A549 treated with AZD2906 at 1 μM for 4 hours (cell line): ENCODE data around the gene MIAT. TPM values are rescaled to one million over a fixed set of nuclear protein-coding genes. Genes with fewer than 3 reads are reported as not detected.

Experiments used
- total RNA-seq: library from RNA; stranded (reverse); fragments of 200-300 nt; extraction: Qiagen RNA extraction; gene quantifications from 5 replicates; pipeline ENCODE4 v1.2.3, GENCODE V29; 2022

The MIAT gene
- 0.14 to 0.30 TPM (median 0.23 TPM) in 5 replicates for total RNA-seq

DNA sequence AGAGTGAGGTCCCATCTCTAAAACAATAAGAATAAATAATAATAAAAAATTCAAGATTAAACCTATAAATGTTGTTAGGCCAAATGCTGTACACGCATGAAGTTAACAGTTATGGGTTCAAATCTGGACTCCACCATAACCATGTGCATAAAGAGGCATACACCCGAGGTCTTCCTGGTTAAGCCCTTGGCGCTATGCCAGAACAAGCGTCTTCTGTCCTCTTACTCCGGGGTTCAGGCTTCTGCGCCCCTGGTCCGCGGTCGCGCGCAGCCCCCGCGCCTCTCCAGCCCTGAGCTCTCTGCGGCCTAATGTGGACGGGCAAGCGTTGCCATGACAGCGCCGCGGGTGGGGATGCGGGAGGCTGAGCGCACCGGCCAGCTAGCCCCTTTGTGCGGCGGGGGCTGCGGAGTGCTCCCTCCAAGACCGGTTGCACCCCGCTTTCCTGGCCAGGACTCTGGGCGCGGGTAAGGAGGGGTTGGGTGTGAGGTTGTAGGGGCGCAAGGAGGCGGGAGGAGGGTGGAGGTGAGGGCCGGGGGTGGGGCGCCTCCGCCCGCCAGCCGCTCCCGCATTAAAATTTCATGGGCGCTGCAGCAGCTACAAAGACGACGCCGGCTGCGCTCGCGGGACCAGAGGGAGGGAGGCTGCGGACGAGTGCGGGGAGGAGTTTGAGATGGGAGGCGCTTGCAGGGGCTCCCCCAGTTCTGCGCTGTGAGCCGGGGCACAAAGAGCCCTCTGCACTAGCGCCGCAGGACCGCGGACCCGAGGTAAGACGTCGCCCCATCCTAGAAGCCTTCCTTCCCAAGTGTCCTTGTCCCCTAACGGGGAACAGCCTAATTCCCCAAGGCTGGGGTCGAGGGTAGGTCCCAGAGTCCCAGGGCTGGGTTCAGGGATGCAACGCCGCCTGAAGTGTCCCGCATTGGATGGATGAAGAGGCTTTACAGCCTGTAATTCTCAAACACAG is at the start of gene MIAT:
TSS of gene MIAT (plus strand) at position 698 of the 961 bp plus-strand sequence.

DNA sequence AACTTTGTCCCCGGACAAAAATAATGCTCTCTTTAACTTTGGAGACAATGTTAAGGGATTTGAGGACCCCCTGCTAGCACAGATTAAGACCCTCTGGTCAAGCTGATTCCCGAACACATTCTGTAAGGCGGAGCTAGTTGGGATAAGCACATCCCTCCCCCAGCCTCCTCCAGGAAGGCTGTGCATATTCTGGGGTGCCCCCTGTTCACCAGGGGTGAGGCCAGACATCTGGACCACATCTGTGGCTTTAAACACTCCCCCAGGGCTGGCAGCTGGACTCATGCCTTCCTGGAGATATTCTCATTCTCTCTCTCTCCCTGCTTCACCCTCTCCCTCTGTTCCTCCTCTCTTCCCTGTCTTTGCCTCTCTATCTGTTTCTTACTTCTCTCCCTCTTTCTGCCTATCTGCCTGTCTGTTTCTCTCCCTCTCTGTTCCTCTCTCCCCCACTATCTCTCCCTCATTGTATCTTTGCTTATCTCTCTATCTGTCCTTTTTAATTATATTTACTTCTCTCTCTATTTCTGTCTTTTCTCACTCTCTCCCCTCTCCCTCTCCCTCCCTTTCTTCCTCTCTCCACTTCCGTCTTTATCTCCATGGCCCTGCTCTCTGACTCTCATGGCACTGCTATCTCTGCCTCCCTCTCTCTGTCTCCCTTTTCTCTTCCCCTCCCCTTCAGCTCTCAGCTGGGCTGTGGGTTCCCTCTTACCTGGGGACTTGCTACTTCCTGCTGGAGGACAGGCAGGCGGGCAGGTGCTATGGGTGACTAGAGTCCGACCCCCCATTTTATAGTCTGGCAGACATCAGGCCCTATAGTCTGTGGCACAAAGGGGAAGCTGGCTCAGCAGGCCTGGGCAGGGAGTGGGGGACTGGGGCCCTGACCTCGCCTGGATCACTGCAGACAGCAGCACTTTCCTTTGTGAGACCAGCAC is 39.9 kb upstream of the MIAT start, which contains the start of gene CRYBB1:
TSS of gene CRYBB1 (minus strand) at position 757 of the 929 bp plus-strand sequence. CDS start 1,708 bp downstream, outside the sequence.

DNA sequence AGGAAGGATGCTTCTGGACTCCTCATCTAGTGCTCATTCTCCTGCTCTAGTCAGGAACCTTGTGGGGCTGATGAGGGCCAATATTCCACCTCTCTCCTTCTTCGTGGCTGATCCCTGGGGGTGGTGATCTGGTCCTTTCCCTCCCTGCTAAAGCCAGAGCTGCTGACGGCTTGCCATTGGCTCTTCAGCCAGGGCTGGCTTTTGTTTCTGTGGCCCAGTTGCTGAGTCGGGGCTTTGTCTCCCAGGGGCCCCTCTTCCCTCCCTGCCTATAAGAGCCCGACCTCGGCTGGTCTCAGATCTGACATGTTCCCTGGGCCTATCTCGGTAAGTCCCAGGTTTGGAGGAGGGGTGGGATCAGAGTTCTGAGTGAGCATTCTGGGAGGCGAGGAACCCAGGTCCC is 35.7 kb upstream of the MIAT start, which contains the start of gene CRYBA4:
TSS of gene CRYBA4 (plus strand) at position 301 of the 400 bp plus-strand sequence. CDS start 634 bp downstream, outside the sequence.

Other genes starting within 250 kb of the MIAT start
- 1.2 to 1.6 TPM (median 1.4 TPM) in 5 replicates for gene ASPHD2, start 228.3 kb upstream of the MIAT start, total RNA-seq
- gene HPS4, start 173.8 kb upstream of the MIAT start, total RNA-seq = 14.3 to 17.0 TPM (median 14.4 TPM) in 5 replicates
- 18.2 to 21.5 TPM (median 18.8 TPM) in 5 replicates for gene SRRD, start 173.7 kb upstream of the MIAT start, total RNA-seq
- gene TFIP11, start 145.1 kb upstream of the MIAT start, total RNA-seq = 20.0 to 23.8 TPM (median 22.1 TPM) in 5 replicates
- gene TPST2, start 67.5 kb upstream of the MIAT start, total RNA-seq = 8.0 to 9.0 TPM (median 8.8 TPM) in 5 replicates
- gene CRYBB1, start 39.6 kb upstream of the MIAT start, total RNA-seq = not detected in 5 replicates
- not detected in 5 replicates for gene CRYBA4, start 35.6 kb upstream of the MIAT start, total RNA-seq